ENCODE measurements around the gene ACTL7B.

GRCh38 chr9:108844856-108845255 lies 10.9 kb downstream of the ACTL7B start:
- TF ChIP-seq POLR2AphosphoS5 (IDR thresholded peaks at IDR 0.05; ENCODE audit: low read depth, low read length) (no peak), TAF1 (IDR thresholded peaks at IDR 0.05; ENCODE audit: borderline replicate concordance, low read depth, low read length) (no peak), POLR2A (IDR thresholded peaks at IDR 0.05; ENCODE audit: low read depth, low read length) (no peak)

Measured in GM12892 (cell line).